Heart right ventricle (tissue), 16 donors: ENCODE data around the gene IKZF3. TPM values are rescaled to one million over a fixed set of nuclear protein-coding genes. Genes with fewer than 3 reads are reported as not detected.
"Not testable (repeated sequence)": the region's sequence is repeated elsewhere in the genome, so short reads cannot be mapped to it uniquely, and the experiment has no call there.

ENCODE experiments used
- ATAC-seq, 8 donors: fragments of 200-7000 bp; cut with Tn5 transposase; one replicate each; pipeline ENCODE4 v1.9.1; 2020; ENCODE audit warnings: mild to moderate bottlenecking in 8 of 8, moderate library complexity in 8 of 8, moderate number of reproducible peaks in 1 of 8
- DNase-seq, 2 donors: peaks; one replicate each; pipeline ENCODE4 v3.0.0-alpha.2; 2020
- H3K27ac ChIP-seq, 10 donors: fragments of 200-600 bp; sonication (generic) in 2 of 10; one replicate each; pipeline versions ENCODE4 v1.5.0 to v1.8.0; 2020 to 2022; ENCODE audit warnings: mild to moderate bottlenecking in 3 of 10
- H3K27me3 ChIP-seq, 7 donors: fragments of 200-600 bp; one replicate each; pipeline ENCODE4 v1.8.0; 2021 to 2022; ENCODE audit warnings: mild to moderate bottlenecking in 2 of 7
- H3K36me3 ChIP-seq, 9 donors: fragments of 200-600 bp; sonication (generic) in 1 of 9; one replicate each; pipeline versions ENCODE4 v1.5.0 to v1.8.0; 2020 to 2022; ENCODE audit warnings: mild to moderate bottlenecking in 2 of 9
- H3K4me1 ChIP-seq, 9 donors: fragments of 200-600 bp; sonication (generic) in 1 of 9; one replicate each; pipeline versions ENCODE4 v1.5.0 to v1.8.0; 2020 to 2022; ENCODE audit warnings: mild to moderate bottlenecking in 4 of 9
- H3K4me3 ChIP-seq, 10 donors: fragments of 200-600 bp; sonication (generic) in 2 of 10; one replicate each; pipeline versions ENCODE4 v1.5.0 to v1.8.0; 2020 to 2022; ENCODE audit warnings: mild to moderate bottlenecking in 7 of 10, moderate library complexity in 2 of 10
- H3K9me3 ChIP-seq, 11 donors: fragments of 200-600 bp in 10 of 11; sonication (generic) in 2 of 11; one replicate each; pipeline versions ENCODE4 v1.5.0 to v1.8.0; 2013 to 2022; ENCODE audit warnings: mild to moderate bottlenecking in 2 of 11, control low read depth in 1 of 11, moderate library complexity in 1 of 11
- CTCF ChIP-seq, 9 donors: fragments of 200-600 bp; sonication (generic) in 2 of 9; IDR thresholded peaks; one replicate each; pipeline versions ENCODE4 v1.5.0 to v1.8.0; 2021 to 2022; ENCODE audit warnings: antibody characterized with exemption in 9 of 9, mild to moderate bottlenecking in 5 of 9, moderate library complexity in 1 of 9
- WGBS, 2 donors: extraction: QIAGEN DNeasy Blood & Tissue Kit; methylation state at CpG; one replicate each; pipeline ENCODE4 v1.1.7; 2013; ENCODE audit warnings: inconsistent platforms in 1 of 2; 5-methylcytosine and 5-hydroxymethylcytosine counted together
- intact Hi-C, 10 donors: fragments of 100-400 bp; cut with DNase I; formaldehyde crosslinking; loops; one replicate each; pipeline versions ENCODE4 v1.11.1 to v1.14.2; 2022
- polyA plus RNA-seq, 2 donors: library from polyadenylated mRNA; stranded (reverse); fragments of 200-250 nt; gene quantifications; one replicate each; pipeline ENCODE4 v1.2.3, GENCODE V29; 2013
- total RNA-seq, 10 donors: library from RNA; stranded (reverse); fragmentation: NEBNext Ultra II Directional in 3 of 10; extraction: Animal tissue kit (Norgen Biotek cat#: 25700) in 3 of 10; gene quantifications; one replicate each; pipeline versions ENCODE4 v1.2.1 to v1.2.4, GENCODE V29; 2021 to 2023
- donor health status: Arrhythmogenic right ventricular cardiomyopathy.
- donor health status: ischemic (EF 13 %, LVEDD 7.1; RV severe dilation, severe dysfunction).
- donor health status: healthy with polysubstance abuse.
- donor health status: DM: no; HTN: yes; CAD: no.
- donor health status: DM: no; HTN: no; CAD: no.
- donor health status: ischemic (EF 25% LVEDD 6.9; RV normal size, moderate dysfunction).
- donor health status: ischemic (EF 25% LVEDD 5.7; RV mildly dilated, moderate dysfunction).
- donor health status: healthy.
- donor health status: DM: yes; HTN: yes; CAD: no.
- donor health status: Ischemic cardiomyopathy.
- donor health status: ischemic (EF 35%, LVEDD 5.7; RV mildly dilated, moderate dysfunction).
- donor health status: nonischemic (EF 11% LVEDD 7.7; RV severe dilation, severe dysfunction).
- donor health status: DM: yes; HTN: yes; CAD: no.
- donor health status: PGD.
- donor health status: ischemic (EF 29% LVEDD 5.4; RV normal size, mild dysfunction).
- donor health status: nonischemic (EF 23%, LVEDD 6.1; RV moderate dilation, normal function).

IKZF3 gene
- total and polyA plus RNA-seq, 12 donors = 0.06 to 5.0 (median 0.26) TPM

DNA sequence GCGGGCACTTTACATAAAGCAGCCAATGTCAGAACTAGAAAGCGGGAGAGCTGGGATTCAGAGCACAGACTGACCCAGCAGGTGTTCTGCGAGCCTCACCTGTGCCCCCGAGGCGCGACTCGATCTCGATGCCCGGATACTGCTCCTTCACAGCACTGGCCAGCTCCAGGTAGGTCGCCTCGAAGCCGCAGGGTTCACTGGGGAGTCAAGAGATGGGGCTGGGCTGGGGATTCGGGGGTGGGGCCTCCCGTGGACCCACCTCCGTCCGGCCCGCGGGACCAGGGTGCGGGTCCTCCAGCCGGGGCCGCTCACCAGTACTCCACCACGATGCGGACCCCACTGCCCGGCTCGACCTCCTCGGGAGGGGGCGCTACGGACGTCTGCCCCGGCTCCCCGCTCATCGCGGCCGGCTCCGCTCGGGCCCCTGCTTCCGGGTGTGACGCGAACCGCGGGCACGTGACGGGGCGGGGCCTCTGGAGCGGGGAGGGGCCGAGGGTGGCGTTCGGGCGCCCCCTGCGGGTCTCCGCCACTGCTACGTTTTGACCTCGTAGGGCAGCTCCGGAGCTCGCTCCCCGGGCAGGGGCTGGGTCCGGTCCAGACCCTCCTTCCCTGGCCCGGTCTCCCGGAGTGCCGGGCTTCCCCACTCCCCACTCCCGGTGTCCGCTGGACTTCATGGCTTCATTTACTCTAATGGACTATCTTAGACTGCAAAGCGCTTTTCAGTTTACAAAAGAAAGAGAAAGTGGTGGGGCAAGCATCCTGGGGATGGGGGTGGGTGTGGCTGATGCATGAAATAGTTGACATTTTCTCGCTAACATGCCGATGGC lies 133.8 kb downstream of the IKZF3 start, which contains the start of gene MIEN1:
TSS of gene MIEN1 (minus strand) at position 438 of the 827 bp plus-strand sequence. CDS start at position 401, 37 bp downstream.
- peak; percentile 87 to 98 (median 95) for TF ChIP-seq CTCF (IDR thresholded peaks at IDR 0.05)
- H3K9me3 ChIP-seq = no peaks in the 10 kb centered on the region
- peaks cover 0 to under 1% (median 0%) of the 10 kb centered on the region in 7 donors for H3K27me3 ChIP-seq
- H3K27ac ChIP-seq = peak within 1 kb of the TSS; percentile 55 to 99 (median 92)
- WGBS, 2 donors = 1% methylated on average over 65 of the region's 65 CpGs
- intact Hi-C loops = loop anchor here in 4 of 10 donors (1.0 to 5.0 kb wide), 3 partner anchors 24 to 58 kb away; partner anchors contain the start of gene PGAP3 (in 3 of the 4)
- ATAC-seq (peak; percentile 95 to 98 (median 98)), DNase-seq (peak; percentile 90 to 95)
- peaks cover 4 to 16% (median 9%) of the 10 kb centered on the region in 9 donors for H3K4me1 ChIP-seq
- peak within 1 kb of the TSS; percentile 69 to 93 (median 85) for H3K4me3 ChIP-seq
- peaks cover 0 to 41% (median 8%) of the 10 kb centered on the region in 9 donors for H3K36me3 ChIP-seq

- no peak for TF ChIP-seq CTCF (IDR thresholded peaks at IDR 0.05)
- 65 to 76% methylated on average over 6 of the region's 6 CpGs for WGBS, 2 donors
- no peaks in the 10 kb centered on the region for H3K9me3 ChIP-seq
- peak overlapping the region in 9 of 10 donors; percentile 69 to 93 (median 83) for H3K4me3 ChIP-seq
- peak overlapping the region in 9 of 10 donors; percentile 85 to 99 (median 93) for H3K27ac ChIP-seq
- ATAC-seq (no peak), DNase-seq (no peak)
- H3K27me3 ChIP-seq = no peaks in the 10 kb centered on the region
- intact Hi-C loops = loop anchor here in 1 of 10 donors (5.0 kb wide), 1 partner anchor 37 kb away; no protein-coding TSS in a partner anchor
- peaks cover 4 to 16% (median 9%) of the 10 kb centered on the region in 9 donors for H3K4me1 ChIP-seq
- peaks cover 0 to 50% (median 11%) of the 10 kb centered on the region in 9 donors for H3K36me3 ChIP-seq
Observed at GRCh38 chr17:39729280-39729851, 134.7 kb downstream of the IKZF3 start.

DNA sequence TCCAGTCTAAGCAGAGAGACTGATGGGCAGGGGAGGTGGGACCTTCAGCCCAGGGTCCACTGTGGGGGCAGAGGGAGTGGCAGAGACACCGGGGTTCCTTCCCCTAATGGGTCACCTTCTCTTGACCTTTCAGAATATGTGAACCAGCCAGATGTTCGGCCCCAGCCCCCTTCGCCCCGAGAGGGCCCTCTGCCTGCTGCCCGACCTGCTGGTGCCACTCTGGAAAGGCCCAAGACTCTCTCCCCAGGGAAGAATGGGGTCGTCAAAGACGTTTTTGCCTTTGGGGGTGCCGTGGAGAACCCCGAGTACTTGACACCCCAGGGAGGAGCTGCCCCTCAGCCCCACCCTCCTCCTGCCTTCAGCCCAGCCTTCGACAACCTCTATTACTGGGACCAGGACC lies 136.6 kb downstream of the IKZF3 start:
- peaks cover 4 to 16% (median 9%) of the 10 kb centered on the region in 9 donors for H3K4me1 ChIP-seq
- intact Hi-C loops = loop anchor here in 2 of 10 donors (1.0 to 5.0 kb wide), 2 partner anchors 24 to 35 kb away; no protein-coding TSS in a partner anchor
- no peak overlapping the region for H3K4me3 ChIP-seq
- no peaks in the 10 kb centered on the region for H3K9me3 ChIP-seq
- no peak for TF ChIP-seq CTCF (IDR thresholded peaks at IDR 0.05)
- no peaks in the 10 kb centered on the region for H3K27me3 ChIP-seq
- DNase-seq (no peak), ATAC-seq (no peak)
- H3K36me3 ChIP-seq = peaks cover 0 to 62% (median 20%) of the 10 kb centered on the region in 9 donors
- WGBS, 2 donors = 71 to 74% methylated on average over 10 of the region's 10 CpGs
- H3K27ac ChIP-seq = peak overlapping the region in 1 of 10 donors; percentile 8

- TF ChIP-seq CTCF (IDR thresholded peaks at IDR 0.05) = no peak
- DNase-seq (no peak), ATAC-seq (no peak)
- no peak overlapping the region for H3K27ac ChIP-seq
- no peaks in the 10 kb centered on the region for H3K27me3 ChIP-seq
- H3K4me1 ChIP-seq = peaks cover 4 to 16% (median 9%) of the 10 kb centered on the region in 9 donors
- intact Hi-C loops = loop anchor here in 2 of 10 donors (1.0 to 5.0 kb wide), 2 partner anchors 23 to 34 kb away; no protein-coding TSS in a partner anchor
- H3K9me3 ChIP-seq = no peaks in the 10 kb centered on the region
- peaks cover 0 to 72% (median 20%) of the 10 kb centered on the region in 9 donors for H3K36me3 ChIP-seq
- WGBS, 2 donors = 87 to 93% methylated on average over 9 of the region's 9 CpGs
- H3K4me3 ChIP-seq = no peak overlapping the region
Observed at GRCh38 chr17:39726617-39727016, 137.5 kb downstream of the IKZF3 start.

DNA sequence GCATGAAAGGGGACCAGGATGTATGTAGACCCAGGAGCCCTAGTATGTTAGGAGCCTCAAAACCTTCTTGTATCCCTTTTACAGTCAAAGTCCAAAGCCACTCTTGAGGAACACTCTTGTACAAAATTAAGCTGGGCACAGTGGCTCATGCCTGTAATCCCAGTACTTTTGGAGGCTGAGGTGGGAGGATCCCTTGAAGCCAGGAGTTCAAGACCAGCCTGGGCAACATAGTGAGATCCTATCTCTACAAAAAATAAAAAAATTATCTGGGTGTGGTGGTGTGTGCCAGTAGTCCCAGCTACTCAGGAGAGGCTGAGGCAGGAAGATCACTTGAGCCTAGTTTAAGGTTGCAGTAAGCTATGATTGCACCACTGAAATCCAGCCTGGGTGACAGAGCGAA lies 138.2 kb downstream of the IKZF3 start:
- 100% methylated on average over 1 of the region's 1 CpG for WGBS, 2 donors
- not testable (repeated sequence) for DNase-seq, ATAC-seq, H3K9me3 ChIP-seq, H3K4me3 ChIP-seq, H3K27ac ChIP-seq, H3K27me3 ChIP-seq
- peaks cover 0 to 77% (median 20%) of the 10 kb centered on the region in 9 donors for H3K36me3 ChIP-seq
- intact Hi-C loops = loop anchor here in 1 of 10 donors (5.0 kb wide), 1 partner anchor 34 kb away; no protein-coding TSS in a partner anchor
- H3K4me1 ChIP-seq = peaks cover 4 to 16% (median 9%) of the 10 kb centered on the region in 9 donors
